ENCODE data around the gene ITGBL1.
A peak's percentile ranks its signal among the peaks of the same experiment; 100 is the strongest.

Gene ITGBL1, protein sequence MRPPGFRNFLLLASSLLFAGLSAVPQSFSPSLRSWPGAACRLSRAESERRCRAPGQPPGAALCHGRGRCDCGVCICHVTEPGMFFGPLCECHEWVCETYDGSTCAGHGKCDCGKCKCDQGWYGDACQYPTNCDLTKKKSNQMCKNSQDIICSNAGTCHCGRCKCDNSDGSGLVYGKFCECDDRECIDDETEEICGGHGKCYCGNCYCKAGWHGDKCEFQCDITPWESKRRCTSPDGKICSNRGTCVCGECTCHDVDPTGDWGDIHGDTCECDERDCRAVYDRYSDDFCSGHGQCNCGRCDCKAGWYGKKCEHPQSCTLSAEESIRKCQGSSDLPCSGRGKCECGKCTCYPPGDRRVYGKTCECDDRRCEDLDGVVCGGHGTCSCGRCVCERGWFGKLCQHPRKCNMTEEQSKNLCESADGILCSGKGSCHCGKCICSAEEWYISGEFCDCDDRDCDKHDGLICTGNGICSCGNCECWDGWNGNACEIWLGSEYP

DNA sequence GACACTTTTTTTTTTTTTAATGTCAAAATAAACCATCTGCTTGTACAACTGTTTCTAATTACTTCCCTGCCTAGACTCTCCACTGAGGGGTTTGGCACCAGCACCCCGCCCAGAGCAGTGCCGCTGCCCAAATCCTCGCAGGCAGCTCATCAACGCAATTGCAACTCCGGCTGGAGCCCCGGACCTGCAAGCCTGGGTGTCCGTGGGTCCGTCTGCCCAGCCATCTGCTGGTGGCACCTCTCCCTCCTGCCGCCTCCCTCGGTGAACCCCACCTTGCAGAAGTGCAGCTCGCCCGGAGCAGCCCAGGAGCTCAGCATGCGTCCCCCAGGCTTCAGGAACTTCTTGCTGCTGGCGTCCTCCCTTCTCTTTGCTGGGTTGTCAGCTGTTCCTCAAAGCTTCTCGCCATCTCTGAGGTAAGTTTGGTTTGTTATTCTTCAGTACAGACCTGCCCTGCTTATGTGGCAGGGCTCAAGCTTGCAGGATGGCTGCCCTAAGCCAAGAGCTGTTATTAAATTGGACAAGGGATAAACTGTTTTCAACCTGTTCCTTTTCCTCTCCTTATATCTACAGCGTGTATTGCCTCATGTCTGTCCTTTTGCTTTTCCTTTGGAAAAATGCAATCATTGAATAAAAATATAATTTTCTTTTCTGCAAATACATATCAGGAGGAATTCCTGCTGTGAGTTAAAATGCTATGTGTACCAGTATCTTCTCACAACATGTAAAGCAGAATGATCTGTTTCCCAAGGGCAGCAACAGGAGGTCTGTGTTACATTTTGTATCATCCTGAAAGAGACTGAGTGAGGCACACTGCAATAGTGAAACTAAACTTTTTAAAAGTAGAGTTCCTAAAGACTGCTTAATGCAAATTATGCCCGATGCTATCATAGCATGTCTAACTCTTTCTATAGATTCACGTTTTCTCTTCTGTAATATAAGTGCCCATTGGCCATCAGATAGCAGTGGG, at the start of gene ITGBL1:
Gene ITGBL1 (plus strand): TSS at position 157 of the 967 bp plus-strand sequence. CDS start 159 bp downstream, at position 316.
- peak; percentile 9 for DNase-seq

DNA sequence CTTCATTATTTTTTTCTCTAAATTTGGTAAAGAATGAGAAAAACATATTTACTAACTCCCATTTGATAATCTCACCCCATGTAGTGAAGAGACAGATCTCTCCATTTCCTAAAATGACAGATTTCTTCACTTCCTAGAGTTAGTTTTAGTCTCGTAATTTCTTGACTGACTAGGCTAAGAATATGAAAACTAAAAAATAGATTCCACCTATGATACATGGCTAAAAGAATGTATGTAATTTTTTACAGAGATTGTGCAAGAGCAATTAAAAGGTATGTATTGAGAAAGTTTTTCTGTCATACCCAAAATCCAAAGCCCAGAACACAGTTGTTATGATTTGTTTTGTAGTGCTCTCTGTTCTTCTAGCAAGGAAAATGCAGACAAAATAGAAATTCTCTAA, 45.7 kb upstream of the ITGBL1 start:
- no peak for DNase-seq

- DNase-seq: no peak
Observed at GRCh38 chr13:101408154-101408553, 44.3 kb upstream of the ITGBL1 start.

- DNase-seq: no peak
Observed at GRCh38 chr13:101408992-101409656, 43.4 kb upstream of the ITGBL1 start.

DNA sequence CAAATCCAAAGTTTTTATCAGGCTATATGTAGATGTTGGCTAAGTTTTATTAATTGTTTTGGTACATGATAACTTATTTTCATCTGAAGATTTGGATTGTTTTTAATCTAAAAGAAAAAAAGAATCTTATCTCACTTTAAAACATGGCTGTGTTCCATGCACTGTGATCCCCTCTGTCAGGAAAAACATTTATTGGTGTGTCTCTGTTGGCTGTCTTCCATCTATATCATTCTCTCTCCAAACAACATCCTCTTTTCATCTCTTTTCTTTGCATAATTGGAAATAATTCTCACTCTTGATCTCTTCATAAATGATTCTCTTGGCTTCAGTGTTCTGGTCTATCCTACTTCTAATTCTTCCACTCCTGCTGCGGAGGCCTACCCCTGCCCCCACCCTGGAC, 40.4 kb upstream of the ITGBL1 start:
- no peak for DNase-seq

DNA sequence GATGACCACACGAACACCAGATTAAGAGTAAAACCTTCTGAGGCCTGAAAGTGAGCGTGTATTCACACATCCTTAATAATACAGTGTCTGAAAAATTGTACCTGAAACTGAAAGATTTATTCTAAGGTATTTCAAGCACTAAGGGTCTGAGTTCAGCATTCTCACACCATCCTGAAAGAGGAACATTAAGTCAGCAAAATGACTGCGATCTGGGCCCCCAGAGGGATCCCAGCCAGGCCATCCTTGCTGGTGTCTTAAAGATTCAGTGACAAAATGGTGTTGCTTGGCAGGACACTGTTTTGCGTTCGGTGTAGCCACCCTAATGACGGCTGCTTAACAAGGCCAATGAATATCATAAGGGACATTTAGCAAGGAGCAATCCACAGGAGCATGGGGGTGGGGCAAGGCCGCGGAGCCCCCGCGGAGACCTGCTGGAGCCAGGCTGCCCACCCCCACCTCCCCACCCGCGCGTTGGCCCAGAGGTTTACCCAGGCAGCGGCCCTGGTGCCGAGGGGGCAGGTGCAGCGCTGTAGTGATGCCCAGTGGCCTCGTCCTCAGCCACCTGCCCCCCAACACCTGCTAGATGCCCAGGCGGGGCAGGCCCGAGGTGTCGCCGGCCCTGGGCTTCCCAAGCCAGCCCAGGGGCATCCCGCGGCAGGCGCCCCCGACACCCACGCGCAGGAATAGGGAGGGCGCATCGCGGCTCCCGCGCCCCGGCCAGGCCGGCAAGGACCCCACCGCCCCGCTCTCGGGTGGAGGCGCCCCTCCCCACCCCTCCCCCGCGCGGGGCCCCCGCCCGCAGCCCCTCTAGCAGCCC, 36.9 kb upstream of the ITGBL1 start:
- DNase-seq: no peak

GRCh38 chr13:101416181-101417042, 36.1 kb upstream of the ITGBL1 start, which contains the start of gene NALCN:
TSS of gene NALCN (minus strand) at chr13:101416508. CDS start at chr13:101399126, 17,382 bp downstream.
- peak; percentile 65 for DNase-seq

DNA sequence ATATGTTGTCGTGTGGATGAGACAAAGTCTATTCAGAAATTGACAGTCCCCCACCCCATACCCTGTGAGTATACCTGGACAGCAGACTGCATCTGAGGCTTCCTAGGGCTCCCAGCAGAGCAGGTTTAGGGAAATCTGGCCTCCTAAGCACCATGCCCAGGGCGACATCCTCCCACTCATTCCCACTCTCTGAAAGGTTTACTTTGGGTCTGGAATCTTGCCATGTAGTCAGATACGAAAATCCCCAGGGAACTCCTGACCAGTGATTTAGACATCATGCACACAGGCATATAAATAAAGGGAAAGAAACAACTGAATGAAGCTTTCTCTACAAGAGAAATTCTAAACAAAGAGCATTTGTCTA, 35.5 kb upstream of the ITGBL1 start:
- DNase-seq: peak; percentile 89

GRCh38 chr13:101417501-101417900, 35.0 kb upstream of the ITGBL1 start:
- no peak for DNase-seq

- DNase-seq: no peak
Observed at GRCh38 chr13:101423872-101424271, 28.6 kb upstream of the ITGBL1 start.

GRCh38 chr13:101424381-101425155, 27.9 kb upstream of the ITGBL1 start:
- no peak for DNase-seq

GRCh38 chr13:101425156-101425471, 27.4 kb upstream of the ITGBL1 start:
- no peak for DNase-seq

DNA sequence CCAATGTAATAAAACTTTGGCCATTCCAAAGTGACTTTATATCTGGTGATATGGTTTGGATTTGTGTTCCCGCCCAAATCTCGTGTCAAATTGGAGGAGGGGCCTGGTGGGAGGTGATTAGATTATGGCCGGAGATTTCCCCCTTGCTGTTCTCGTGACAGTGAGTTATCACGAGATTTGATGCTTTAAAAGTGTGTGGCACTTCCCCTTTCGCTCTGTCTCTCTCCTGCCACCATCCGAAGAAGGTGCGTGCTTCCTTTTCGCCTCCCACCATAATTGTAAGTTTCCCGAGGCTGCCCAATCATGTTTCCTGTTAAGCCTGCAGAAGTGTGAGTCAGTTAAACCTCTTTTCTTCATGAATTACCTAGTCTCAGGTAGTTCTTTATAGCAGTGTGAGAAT, 26.9 kb upstream of the ITGBL1 start:
- no peak for DNase-seq

GRCh38 chr13:101429733-101430132, 22.7 kb upstream of the ITGBL1 start:
- no peak for DNase-seq

GRCh38 chr13:101433895-101434294, 18.6 kb upstream of the ITGBL1 start:
- no peak for DNase-seq

- no peak for DNase-seq
Observed at GRCh38 chr13:101434486-101434885, 18.0 kb upstream of the ITGBL1 start.

GRCh38 chr13:101447852-101448251, 4.6 kb upstream of the ITGBL1 start:
- DNase-seq: no peak

GRCh38 chr13:101449790-101450748, 2.4 kb upstream of the ITGBL1 start:
- no peak for DNase-seq

DNA sequence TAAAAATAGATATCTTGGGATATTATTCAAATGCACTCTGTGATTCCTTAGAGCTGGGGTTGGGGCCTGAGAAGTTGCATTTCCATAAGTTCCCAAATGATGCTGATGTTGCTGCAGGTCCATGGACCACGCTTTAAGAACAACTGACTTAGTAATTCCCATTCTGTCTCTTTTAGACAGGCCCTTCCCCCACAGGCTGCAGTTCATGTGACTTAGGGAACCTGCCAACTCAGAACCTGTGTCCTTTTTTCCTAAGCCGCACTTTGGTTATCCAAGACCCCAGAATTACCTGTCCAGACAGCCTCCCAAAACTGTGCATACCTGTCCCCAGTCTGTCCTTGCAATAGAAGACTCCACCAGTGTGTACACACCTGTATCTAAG, 1.7 kb upstream of the ITGBL1 start:
- no peak for DNase-seq
